NCI-H774 (cell line): Measurements from ENCODE around the gene TFR2.
"Not testable (repeated sequence)": the region's sequence is repeated elsewhere in the genome, so short reads cannot be mapped to it uniquely, and the experiment has no call there.

Experiments used
- DNase-seq: peaks from one replicate; lab custom pipeline; 2025; lab: John Stamatoyannopoulos, UW

The TFR2 gene

DNA sequence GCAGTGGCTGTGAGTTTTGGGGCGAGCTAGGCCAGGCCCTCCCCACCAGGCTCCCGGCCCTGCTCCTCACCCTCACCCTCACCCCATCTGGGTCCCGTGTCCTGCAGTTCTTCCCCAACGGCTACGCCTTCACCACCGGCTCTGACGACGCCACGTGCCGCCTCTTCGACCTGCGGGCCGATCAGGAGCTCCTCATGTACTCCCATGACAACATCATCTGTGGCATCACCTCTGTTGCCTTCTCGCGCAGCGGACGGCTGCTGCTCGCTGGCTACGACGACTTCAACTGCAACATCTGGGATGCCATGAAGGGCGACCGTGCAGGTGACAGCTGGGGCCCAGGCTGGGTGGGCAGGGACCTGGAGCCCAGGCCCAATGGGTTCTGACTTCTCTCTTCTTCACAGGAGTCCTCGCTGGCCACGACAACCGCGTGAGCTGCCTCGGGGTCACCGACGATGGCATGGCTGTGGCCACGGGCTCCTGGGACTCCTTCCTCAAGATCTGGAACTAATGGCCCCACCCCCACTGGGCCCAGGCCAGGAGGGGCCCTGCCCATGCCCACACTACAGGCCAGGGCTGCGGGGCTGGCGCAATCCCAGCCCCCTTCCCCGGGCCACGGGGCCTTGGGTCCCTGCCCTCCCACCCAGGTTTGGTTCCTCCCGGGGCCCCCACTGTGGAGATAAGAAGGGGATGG lies 37.1 kb upstream of the TFR2 start:
- no peak for DNase-seq

- no peak for DNase-seq
These were observed 36.2 kb upstream of the TFR2 start for GRCh38 chr7:100677308-100678267.

DNA sequence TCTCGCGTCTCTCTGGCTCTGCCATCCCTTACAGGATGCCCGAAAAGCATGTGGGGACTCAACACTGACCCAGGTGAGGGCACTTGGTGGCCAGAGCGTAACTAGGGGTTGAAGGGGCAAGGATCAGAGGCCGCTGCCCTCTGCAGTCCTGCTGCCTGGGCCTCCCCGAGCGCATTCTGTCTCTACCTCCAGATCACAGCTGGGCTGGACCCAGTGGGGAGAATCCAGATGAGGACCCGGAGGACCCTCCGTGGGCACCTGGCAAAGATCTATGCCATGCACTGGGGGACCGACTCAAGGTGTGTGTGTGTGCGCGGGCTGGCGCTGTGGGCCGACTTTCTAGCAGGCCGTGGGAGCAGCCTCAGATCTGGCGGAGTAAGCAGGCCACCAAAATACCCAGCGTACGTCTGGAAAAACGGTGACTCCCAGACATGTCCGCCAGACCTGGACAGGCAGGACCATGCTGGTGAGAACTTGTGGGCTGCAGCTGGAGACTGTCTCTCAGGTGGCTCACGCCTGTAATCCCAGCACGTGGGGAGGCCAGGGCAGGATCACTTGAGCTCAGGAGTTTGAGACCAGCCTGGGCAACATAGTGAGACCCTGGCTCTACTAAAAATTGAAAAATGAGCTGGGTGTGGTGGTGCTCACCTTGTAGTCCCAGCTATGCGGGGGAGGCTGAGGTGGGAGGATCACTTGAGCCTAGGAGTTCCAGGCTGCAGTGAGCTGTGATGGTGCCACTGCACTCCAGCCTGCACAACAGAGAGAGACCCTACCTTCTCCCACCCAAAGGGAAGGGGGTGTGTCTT lies 35.4 kb upstream of the TFR2 start:
- DNase-seq, result no peak

DNA sequence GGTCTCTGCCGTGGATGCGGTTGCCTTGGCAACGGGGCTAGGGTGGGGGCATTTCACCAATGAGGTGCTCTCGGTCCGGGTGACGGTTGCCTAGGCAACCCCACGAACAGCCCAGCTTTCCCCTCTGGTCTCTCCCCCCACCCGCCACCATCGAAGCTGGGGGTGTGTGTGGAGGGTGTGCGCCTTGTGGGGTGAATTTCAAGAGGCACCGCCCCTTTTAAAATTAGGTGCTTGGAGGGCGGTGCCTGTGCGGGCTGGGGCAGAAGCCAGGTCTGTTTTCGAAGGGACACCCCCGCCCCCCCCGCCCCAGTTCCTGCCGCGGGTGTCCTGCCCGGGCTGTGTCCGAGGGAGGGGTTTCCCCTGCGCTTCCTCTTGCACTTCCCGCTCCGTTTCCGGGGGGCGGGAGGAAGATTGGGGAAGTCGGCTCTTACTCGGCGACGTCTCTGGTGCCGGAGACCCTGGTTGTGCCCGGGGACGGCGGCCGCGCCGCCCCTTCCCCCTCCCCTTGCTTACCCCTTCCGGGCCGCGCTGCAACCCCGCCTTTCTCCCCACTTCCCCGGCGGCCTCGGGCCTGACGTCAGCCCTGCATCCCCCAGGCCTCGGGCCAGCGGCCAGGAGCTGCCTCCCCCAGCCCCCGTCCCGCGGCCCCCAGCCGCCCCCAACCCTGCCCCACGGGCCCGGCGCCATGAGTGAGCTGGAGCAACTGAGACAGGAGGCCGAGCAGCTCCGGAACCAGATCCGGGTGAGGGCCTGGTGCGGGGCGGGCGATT lies 34.4 kb upstream of the TFR2 start:
- DNase-seq, result peak; percentile 29

GRCh38 chr7:100675105-100675451 lies 33.7 kb upstream of the TFR2 start:
- DNase-seq, result no peak

GRCh38 chr7:100674411-100675104 lies 33.2 kb upstream of the TFR2 start:
- DNase-seq, result no peak

- peak; percentile 49 for DNase-seq
These were observed 32.6 kb upstream of the TFR2 start for GRCh38 chr7:100673942-100674410.

DNA sequence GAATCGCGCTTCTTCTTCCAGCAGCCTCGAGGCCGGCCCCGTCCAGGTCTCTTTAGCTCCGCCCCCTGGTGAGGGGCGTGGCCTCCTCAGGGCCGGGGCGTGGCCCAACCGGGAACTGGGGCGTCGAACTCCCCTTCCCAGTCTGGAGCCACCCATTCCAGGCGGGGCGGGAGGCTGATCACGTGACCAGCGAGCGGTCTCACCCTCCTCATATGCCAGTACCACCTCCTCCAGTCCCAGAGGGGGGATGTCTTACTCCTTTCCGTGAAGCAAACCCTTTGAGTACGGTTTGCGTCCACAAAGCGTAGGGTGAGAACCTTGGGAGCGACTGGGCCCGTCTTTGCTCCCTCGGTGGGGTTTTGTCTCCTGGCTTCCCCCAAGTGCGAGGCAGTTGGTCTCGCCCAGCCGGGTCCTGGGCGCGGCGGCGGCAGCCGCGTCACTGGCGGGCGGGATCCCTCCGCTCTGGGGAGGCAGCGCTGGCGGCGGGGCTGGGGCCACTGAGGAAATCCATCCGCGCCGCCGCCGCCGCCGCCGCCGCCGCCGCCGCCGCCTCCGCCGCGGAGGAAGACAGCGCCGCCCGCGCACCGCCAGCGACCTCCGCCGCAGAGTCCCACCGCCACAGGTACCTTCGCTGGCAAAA lies 32.1 kb upstream of the TFR2 start, which contains the start of gene GNB2:
Gene GNB2, plus strand, starts transcription at position 439 of the 640 bp plus-strand sequence. CDS start 2,526 bp downstream, outside the sequence.
- DNase-seq, result peak; percentile 97

- no peak for DNase-seq
These were observed 30.3 kb upstream of the TFR2 start for GRCh38 chr7:100671353-100672327.

DNA sequence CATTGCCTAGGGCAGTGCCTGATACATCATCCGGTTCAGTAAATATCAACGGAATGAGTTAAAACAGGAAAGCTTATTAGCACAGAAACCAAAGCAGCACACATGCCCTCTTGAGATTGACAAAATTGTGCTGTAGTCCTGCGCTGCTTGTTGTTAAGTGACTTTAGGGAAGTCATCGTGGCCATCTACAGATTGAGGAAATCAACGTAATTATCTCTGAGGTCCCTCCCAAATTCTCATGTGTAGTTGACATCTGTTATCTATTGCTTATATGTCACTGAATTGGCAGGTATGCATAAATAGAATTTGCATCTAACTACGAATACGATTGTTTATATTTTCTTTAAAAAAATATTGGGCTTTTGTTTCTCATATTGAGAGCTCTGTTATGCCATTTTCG lies 28.7 kb upstream of the TFR2 start:
- DNase-seq, result no peak

- not testable (repeated sequence) for DNase-seq
These were observed 27.8 kb upstream of the TFR2 start for GRCh38 chr7:100669106-100669505.

- no peak for DNase-seq
These were observed 26.7 kb upstream of the TFR2 start for GRCh38 chr7:100668069-100668449.

DNA sequence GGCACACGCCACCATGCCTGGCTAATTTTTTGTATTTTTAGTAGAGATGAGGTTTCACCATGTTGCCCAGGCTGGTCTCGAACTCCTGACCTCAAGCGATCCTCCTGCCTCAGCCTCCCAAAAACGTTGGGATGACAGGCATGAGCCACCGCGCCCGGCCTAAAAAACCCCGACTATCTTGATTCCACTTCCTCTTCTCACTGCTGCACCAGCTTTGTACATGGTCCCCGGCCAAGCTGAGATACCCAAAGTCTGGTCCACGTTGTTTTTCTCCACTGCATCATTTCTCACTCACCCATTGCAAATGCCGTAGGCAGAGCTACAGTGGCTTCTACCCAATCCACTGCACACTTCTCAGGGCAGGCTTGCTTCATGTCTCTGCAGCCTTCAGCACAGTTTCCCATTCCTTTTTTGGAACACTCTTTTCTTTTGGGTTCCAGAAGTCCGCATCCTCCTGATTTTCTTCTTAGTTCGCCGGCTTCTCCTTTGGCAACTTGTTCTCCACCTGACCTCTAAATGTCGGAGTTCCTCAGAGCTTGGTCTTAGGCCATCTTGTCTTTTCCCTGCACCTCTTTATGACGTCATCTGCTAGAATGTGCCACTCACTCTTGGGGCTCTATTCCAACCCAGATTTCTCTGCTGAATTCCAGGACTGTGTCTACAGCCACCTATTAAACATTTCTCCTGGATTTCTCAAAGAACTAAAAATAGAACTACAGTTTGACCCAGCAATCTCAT lies 26.1 kb upstream of the TFR2 start:
- no peak for DNase-seq

GRCh38 chr7:100665168-100665726 lies 23.9 kb upstream of the TFR2 start:
- no peak for DNase-seq

- not testable (repeated sequence) for DNase-seq
These were observed 20.9 kb upstream of the TFR2 start for GRCh38 chr7:100662194-100662776.

DNA sequence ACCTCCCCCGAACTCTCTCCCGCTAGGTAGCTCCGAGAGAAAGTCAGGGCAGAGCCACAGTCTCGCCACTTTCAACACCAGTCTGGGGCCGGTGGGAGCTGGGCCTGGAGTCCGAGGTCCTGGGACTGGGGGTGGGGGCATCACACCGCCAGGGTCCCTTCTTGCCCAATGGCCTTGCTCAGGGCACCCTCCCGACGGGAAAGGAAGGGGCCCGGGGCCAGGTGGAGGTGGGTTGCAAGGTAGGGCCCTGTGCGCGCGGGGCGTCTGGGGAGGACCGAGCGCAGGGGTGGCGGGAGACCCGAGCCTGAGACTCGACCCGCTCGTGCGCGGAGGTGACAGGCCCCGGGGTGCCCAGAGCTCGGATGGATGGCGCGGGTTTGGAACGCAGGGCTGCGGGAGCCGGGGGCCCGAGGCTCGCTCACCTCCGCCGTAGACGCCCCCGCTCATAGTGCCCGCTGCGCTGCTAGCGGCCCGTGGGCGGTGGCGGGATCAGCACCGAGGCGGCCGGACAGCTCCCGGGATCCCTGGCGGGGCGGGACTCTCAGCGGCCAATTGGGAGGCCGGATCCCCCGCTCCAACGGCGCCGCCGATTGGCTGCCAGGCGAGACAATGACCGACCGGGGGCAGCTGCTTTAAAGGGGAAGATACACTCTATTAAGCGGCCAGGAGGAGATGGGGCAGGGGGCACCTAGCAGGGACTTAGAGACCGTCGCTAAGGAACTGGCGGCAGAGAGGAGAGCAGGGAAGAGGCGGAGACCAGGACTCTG lies 14.7 kb upstream of the TFR2 start, which contains the start of gene ACTL6B:
Gene ACTL6B, minus strand, starts transcription at position 541 of the 767 bp plus-strand sequence. Its CDS starts 94 bp downstream, at position 447.
- DNase-seq, result peak; percentile 75
